GM19452 (cell line): ENCODE results near the gene EVC.

ENCODE experiments used
- ATAC-seq: cut with Tn5 transposase; IDR thresholded peaks from one replicate; pipeline ENCODE4 v1.9.1; 2021; ENCODE audit not compliant: unreplicated experiment

Gene EVC

GRCh38 chr4:5730436-5730835, 19.4 kb downstream of the EVC start:
- no peak for ATAC-seq

GRCh38 chr4:5730993-5731990, 20.3 kb downstream of the EVC start:
- ATAC-seq, result no peak

DNA sequence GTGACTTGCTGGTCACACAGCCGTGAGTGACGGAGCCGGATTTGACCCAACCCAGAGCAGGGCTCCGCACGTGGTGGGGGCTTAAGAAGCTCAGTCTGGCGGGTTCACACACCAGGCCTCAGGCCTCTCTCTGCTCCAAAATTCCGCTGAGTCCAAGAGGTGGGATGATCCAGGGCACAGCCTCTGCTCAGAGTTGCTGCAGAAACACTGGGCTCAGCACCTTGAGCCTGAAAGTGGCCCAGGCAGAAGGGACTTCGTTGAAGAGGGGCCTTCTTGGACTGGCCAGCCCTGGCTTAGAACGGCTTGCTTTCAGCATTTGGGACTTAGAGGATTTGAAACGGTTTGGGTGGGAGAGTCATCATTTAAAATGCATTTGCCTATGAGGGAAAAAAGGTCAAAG, 21.2 kb downstream of the EVC start:
- ATAC-seq, result no peak

GRCh38 chr4:5734853-5735252, 23.9 kb downstream of the EVC start:
- no peak for ATAC-seq

GRCh38 chr4:5735463-5735862, 24.5 kb downstream of the EVC start:
- no peak for ATAC-seq

DNA sequence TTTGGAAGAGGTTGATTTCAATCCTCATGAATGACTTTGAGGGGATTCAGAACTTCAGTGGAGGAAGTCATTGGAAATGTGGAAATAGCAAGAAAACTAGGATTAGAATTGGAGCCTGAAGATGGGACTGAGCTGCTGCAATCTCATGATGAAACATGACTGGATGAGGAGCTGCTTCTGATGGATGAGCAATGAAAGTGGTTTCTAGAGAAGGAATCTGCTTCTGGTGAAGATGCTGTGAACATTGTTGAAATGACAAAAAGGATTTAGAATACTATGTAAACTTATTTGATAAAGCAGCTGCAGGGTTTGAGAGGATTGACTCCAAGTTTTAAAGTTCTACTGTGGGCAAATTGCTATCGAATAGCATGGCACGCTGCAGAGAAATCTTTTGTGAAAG, 27.1 kb downstream of the EVC start:
- no peak for ATAC-seq

- ATAC-seq, result no peak
These were observed 31.4 kb downstream of the EVC start for GRCh38 chr4:5742388-5742787.

GRCh38 chr4:5742968-5743367, 32.0 kb downstream of the EVC start:
- ATAC-seq, result no peak

GRCh38 chr4:5746250-5746649, 35.2 kb downstream of the EVC start:
- ATAC-seq, result no peak

- ATAC-seq, result no peak
These were observed 36.1 kb downstream of the EVC start for GRCh38 chr4:5746829-5747737.

GRCh38 chr4:5747738-5748375, 36.9 kb downstream of the EVC start:
- ATAC-seq, result no peak

DNA sequence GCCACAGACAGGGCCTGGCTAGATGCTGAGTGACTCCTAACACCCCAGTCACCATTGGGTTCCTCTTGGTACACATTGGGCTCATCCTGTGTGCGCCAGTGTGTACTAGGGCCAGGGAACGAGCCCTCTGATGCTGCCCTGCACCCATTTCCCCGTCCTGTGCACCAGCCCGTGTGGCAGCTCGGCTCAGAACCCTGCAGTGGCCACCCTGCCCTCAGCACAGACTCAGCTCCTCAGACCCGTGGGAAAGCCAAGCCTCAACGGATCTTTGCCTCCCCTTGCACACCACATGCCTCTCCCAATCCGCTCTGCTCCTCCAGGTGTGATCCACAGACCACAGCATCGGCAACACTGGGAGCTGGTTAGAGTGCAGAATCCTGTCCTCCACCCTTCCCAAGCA, 38.6 kb downstream of the EVC start:
- no peak for ATAC-seq

DNA sequence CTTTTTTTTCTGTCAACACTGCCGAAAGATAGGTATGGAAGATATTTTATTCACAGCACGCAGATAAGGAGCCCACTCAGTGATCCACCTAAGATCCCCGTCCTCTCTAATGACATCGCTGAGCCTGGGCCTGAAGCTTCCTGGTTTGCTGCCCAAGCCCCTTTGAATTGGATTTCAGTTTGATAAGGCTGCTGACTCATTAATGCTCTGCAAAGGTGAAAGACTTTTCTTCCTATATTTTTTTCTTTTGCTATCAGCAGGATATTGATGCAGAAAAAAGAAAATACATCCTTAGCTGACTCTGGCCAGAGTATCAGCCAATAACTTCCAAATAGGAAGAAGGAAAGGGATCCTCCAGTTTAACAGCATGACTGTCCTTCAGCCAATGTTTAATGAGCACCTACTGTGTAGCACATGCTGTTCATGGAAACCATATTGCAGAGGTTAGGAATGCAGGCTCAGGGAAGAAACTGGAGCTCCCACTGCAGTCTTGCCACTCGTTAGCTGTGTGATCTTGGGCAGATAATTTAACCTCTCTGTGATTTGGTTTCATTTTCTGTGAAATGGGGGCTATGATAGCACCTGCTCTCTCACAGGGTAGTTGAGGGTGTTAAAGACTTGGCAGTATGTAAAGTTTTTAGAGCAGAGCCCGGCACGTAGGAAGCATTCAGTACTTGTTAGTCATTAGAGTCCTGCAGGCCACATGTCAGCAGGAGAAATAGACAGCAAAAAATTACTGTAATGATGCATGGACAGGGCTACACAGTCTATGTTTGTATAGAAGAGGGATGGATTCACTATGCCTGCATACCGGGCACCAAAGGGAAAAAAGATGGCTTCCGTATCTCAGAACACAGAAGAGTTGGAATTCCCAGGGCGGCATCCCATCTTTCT, 39.3 kb downstream of the EVC start:
- no peak for ATAC-seq

DNA sequence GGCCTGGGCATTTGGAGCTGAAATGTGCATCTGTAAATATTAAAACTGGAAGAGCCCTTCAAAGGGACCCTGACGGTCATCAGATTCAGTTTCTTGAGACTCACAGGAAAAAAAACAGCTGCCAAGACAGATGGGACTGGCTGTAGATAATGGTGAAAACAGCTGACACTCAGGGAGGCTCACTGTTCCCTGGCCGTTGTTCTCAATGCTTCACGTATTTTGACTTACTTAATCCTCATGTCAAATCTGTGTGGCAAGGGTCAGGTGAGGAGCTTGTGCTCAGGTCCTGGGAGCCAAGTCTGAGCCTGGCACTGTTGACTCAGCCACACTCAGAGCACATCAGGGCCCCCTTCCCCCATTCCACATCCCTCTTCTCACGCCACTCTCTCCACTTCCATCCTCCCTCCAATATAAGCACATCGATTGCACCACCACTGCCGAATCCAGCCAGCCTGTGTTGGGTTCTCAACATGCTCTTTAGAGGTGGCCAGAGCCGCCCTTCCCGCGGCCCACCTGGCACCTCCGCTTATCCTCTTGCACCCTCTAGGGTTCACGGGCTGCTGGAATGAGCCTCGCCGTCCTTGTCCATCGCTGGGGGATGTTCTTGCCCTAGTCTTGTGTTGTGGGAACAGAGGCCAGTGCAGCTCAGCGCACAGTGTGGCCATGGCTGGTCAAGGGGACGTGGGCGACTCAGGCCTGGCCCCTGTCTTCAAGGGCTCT, 40.1 kb downstream of the EVC start:
- no peak for ATAC-seq

DNA sequence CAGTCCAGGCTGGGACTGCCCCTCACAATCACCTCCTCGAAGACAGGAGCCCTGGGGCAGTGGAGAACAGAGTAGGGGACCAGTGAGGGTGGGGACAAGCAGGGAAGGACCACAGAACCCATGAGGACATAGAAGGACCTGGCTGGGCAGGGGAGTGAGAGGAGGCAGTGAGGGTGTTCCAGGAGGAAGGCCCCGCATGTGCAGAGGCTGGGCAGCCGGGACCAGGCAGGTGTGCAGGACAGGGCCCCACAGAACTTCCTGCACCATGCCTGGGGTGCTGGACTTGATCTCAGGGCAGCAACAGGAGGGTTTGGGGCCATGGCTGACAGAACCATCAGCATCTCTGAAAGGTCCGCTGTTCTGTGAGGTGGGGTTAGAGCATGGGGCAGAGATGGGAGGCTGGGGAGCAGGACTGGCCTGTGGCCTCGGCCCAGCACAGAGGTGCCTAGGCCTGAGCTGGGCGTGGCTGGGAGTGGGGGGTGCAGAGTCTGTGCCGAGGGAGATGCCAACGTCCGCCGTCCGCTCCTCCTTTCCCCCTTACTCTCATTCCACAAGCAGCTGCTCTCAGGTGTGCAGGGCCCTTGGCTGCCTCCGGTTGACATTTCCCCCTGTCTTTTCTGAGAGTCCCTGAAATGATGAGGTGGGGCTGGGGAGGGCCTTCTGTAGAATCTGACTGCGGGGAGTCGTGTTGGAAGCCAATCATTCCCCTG, 40.8 kb downstream of the EVC start:
- no peak for ATAC-seq

GRCh38 chr4:5752376-5753184, 41.6 kb downstream of the EVC start:
- ATAC-seq, result no peak

GRCh38 chr4:5753366-5753765, 42.4 kb downstream of the EVC start:
- ATAC-seq, result no peak
